Nucleus accumbens (tissue), 56 donors: ENCODE results near the gene OR5K2.
A peak's percentile ranks its signal among the peaks of the same experiment; 100 is the strongest.

ENCODE experiments used
- DNase-seq, 56 donors: peaks; one replicate each; lab custom pipeline; 2025; lab: John Stamatoyannopoulos, UW

OR5K2 gene

GRCh38 chr3:98497381-98497780, at the start of gene OR5K2:
TSS of gene OR5K2 (plus strand) at chr3:98497681. CDS start at chr3:98497681, 0 bp downstream.
- DNase-seq, result no peak

DNA sequence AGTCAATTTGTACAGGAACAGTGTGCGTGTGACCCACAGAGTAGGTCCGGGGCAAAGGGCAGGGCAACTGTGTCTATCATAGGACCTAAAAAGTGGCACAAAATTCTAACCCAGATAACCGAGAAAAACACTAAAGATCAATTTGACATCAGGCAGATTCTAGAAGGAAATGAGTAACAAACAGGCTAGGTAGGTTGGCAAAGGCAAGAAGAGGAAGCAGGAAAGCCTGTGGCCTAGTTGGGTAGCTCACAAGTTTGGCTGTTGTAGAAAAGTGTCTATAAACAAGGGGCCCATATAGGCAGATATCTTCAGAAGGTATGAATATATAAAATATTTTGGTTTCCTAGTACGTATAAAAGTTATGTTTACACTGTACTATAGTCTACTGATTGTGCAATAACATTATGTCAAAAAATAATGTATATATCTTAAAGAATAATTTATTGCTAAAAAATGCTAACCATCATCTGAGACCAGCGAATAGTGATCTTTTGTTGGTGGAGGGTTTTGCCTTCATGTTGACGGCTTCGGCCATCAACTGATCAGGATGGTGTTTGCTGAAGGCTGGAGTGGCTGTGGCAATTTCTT, 47.8 kb upstream of the OR5K2 start:
- DNase-seq, result no peak

GRCh38 chr3:98450372-98450771, 47.1 kb upstream of the OR5K2 start:
- no peak for DNase-seq

- no peak for DNase-seq
Measured at GRCh38 chr3:98453827-98454226, 43.7 kb upstream of the OR5K2 start.

DNA sequence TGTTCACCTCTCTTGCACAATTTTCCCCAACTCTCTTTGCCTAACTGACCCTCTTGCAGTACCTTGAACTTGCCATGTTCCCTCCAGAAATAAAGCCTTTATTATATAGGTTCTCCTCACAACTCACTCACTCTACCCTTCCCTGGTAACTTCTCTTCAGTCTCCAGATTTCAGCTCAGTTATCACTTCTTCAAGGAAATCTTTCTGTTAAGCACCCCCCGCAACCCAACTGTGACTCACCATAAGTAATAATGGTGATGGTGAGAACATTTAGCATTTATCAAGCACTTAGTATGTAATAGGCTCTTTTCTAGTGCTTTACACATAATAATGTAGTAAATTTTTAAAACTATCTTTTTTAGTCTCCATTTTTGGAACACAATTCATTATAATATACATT, 42.6 kb upstream of the OR5K2 start:
- DNase-seq, result peak in 2 of 56 donors; percentile 7 to 37

- no peak for DNase-seq
Measured at GRCh38 chr3:98457543-98457942, 39.9 kb upstream of the OR5K2 start.

- DNase-seq, result no peak
Measured at GRCh38 chr3:98460220-98460619, 37.3 kb upstream of the OR5K2 start.

DNA sequence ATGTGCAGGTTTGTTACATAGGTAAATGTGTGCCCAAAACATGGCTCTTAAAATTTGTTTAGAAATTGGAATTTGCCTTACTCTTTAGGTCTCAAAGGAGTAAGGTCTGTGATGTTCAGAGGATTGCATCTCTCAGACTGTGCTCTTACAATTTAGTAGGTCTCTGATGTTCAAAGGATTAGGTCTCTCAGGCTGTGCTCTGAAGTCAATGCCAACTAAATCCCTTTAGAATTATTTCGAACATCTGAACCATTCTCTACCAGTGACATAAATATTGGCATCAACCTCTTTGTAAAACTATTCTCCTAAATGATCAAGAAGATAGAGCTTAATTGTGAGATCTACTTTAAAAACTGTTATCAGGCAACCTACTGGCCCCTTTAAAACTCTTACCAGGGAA, 34.6 kb upstream of the OR5K2 start, which contains the start of gene OR5K1:
TSS of gene OR5K1 (plus strand) at position 301 of the 400 bp plus-strand sequence. CDS start 6,376 bp downstream, outside the sequence.
- no peak for DNase-seq

GRCh38 chr3:98482717-98483482, 14.6 kb upstream of the OR5K2 start:
- no peak for DNase-seq

GRCh38 chr3:98483626-98484025, 13.9 kb upstream of the OR5K2 start:
- no peak for DNase-seq

- DNase-seq, result no peak
Measured at GRCh38 chr3:98500019-98500418, 2.5 kb downstream of the OR5K2 start.

- DNase-seq, result peak in 8 of 56 donors; percentile 0 to 46 (median 22)
Measured at GRCh38 chr3:98501270-98501669, 3.8 kb downstream of the OR5K2 start.

DNA sequence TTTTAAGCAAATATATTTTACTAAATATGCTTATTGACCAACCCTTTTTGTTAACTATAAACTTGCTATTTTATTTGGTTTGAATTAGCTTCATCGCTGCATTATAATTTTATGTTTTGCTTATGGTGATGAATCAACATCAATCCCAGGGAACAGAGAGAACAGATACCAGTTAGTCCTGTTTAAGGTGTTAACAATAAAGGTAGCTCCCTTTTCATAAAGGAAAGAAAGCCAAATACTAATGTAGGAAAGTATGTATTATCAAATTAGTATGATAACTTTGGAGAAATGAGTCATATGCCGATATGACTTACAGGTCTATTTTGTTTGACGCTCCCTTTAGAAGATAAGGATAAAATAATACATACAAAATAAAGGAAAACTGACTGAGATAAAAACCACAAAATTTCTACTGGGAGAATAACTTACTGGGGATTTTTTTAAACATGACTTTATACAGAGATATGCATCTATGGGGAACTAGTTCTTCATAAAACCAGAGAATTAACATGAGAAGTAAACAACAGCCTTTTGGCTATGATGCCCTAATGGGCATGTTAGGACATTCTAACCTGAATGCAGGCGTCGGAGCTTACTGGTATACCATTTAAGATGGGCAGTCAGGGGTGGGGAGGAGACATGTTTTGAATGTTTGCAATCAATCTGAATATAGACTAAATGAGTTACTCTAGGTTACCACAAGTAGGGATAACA, 4.5 kb downstream of the OR5K2 start:
- DNase-seq, result no peak

DNA sequence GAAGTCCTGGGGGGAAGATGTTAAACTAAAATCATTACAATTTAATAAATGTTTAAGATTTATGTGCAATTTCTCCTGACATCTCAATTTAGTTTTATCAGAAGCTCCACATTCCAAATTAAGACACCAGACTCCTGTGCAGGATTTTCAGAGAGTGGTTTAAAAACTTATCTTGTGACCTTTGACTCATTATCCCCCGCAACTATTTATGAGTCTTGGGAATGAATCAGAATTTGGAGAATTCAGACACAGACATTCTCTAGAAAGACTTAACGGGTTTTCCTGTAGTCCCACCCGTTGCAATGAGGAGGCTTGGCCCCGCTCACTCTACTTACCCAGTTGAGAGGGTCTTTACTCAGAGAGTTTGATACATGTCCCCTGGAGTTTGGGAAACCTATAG, 7.1 kb downstream of the OR5K2 start:
- DNase-seq, result no peak

GRCh38 chr3:98508582-98508981, 11.1 kb downstream of the OR5K2 start:
- DNase-seq, result no peak

GRCh38 chr3:98512576-98512975, 15.1 kb downstream of the OR5K2 start:
- no peak for DNase-seq

- peak in 2 of 56 donors; percentile 3 to 5 for DNase-seq
Measured at GRCh38 chr3:98513091-98513511, 15.6 kb downstream of the OR5K2 start.

- no peak for DNase-seq
Measured at GRCh38 chr3:98513736-98514135, 16.3 kb downstream of the OR5K2 start.

- no peak for DNase-seq
Measured at GRCh38 chr3:98514948-98515347, 17.5 kb downstream of the OR5K2 start.

- peak in 27 of 56 donors; percentile 1 to 60 (median 31) for DNase-seq
Measured at GRCh38 chr3:98518816-98519215, 21.3 kb downstream of the OR5K2 start.

DNA sequence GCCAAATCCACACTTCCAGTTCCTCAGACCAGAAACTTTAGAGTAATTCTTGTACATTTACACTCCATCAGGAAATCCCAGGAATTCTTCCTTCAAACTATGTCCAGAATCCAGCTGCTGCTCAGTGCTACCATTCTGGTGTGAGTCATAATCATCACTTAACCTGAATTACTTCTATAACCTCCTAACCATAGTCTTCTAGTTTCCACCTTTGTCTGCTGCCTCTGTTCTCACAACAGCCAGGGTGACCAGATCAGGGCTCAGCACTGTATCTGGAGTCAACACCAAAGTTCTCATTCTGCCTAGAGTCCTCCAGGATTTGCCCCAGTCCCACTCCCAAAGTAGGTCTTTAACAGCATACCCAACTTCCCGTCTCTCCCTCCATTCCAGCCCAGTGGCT, 21.9 kb downstream of the OR5K2 start:
- peak in 4 of 56 donors; percentile 10 to 43 (median 29) for DNase-seq
